Mesenchymal stem cell (in vitro differentiated cells and primary cell): ENCODE measurements around the gene FHOD1.

ENCODE experiments used
- DNase-seq: peaks from one replicate; pipeline ENCODE4 v3.0.0-alpha.2; 2013
- H2AFZ ChIP-seq: one replicate; pipeline ENCODE4 v1.6.1; 2013; ENCODE audit warnings: low read depth, mild to moderate bottlenecking, control low read depth, inconsistent platforms, low read length, moderate library complexity
- H2AK5ac ChIP-seq: 2 replicates; pipeline ENCODE4 v1.6.1; 2013; ENCODE audit warnings: low read length, moderate library complexity, mild to moderate bottlenecking, inconsistent platforms; ENCODE audit not compliant: severe bottlenecking
- H2BK120ac ChIP-seq: one replicate; pipeline ENCODE4 v1.6.1; 2013; ENCODE audit warnings: low read depth, mild to moderate bottlenecking, inconsistent platforms, low read length, moderate library complexity
- H2BK12ac ChIP-seq, 2 experiments: one replicate each; pipeline ENCODE4 v1.6.1; 2013; ENCODE audit warnings: inconsistent platforms in 2 of 2, low read length in 2 of 2, mild to moderate bottlenecking in 2 of 2, moderate library complexity in 2 of 2, control low read depth in 1 of 2
- H2BK15ac ChIP-seq: one replicate; pipeline ENCODE4 v1.6.1; 2013; ENCODE audit warnings: mild to moderate bottlenecking, low read depth, inconsistent platforms; ENCODE audit not compliant: poor library complexity, severe bottlenecking
- H2BK5ac ChIP-seq: 2 replicates; pipeline ENCODE4 v1.6.1; 2013; ENCODE audit warnings: low read depth, mild to moderate bottlenecking, low read length, control low read depth, inconsistent platforms; ENCODE audit not compliant: poor library complexity, severe bottlenecking
- H3K14ac ChIP-seq, 2 experiments: one replicate each; pipeline ENCODE4 v1.6.1; 2013; ENCODE audit warnings: inconsistent platforms in 2 of 2, low read length in 2 of 2, control low read depth in 1 of 2, mild to moderate bottlenecking in 1 of 2, moderate library complexity in 1 of 2
- H3K18ac ChIP-seq, 2 experiments: one replicate each; pipeline ENCODE4 v1.6.1; 2013; ENCODE audit warnings: inconsistent platforms in 2 of 2, low read length in 2 of 2, control low read depth in 1 of 2, low read depth in 1 of 2, mild to moderate bottlenecking in 1 of 2
- H3K23ac ChIP-seq, 2 experiments: one replicate each; pipeline ENCODE4 v1.6.1; 2013; ENCODE audit warnings: inconsistent platforms in 2 of 2, low read length in 2 of 2, mild to moderate bottlenecking in 2 of 2, moderate library complexity in 2 of 2, control low read depth in 1 of 2
- H3K27ac ChIP-seq: 2 replicates; pipeline ENCODE4 v1.5.1; 2013; ENCODE audit warnings: mild to moderate bottlenecking, moderate library complexity, low read length, control low read depth, inconsistent platforms; ENCODE audit not compliant: poor library complexity, severe bottlenecking
- H3K27me3 ChIP-seq, 2 experiments: 2 replicates each; pipeline versions ENCODE4 v1.6.1 to v1.7.0; 2013; ENCODE audit warnings: low read length in 2 of 2, mild to moderate bottlenecking in 2 of 2, moderate library complexity in 2 of 2, control low read depth in 1 of 2, inconsistent platforms in 1 of 2; ENCODE audit not compliant: control insufficient read depth in 1 of 2, insufficient read depth in 1 of 2
- H3K36me3 ChIP-seq, 2 experiments: 2 replicates each; pipeline versions ENCODE4 v1.6.1 to v1.7.0; 2013; ENCODE audit warnings: low read length in 2 of 2, control low read depth in 1 of 2, inconsistent platforms in 1 of 2, low read depth in 1 of 2, mild to moderate bottlenecking in 1 of 2; ENCODE audit not compliant: insufficient read depth in 2 of 2, control insufficient read depth in 1 of 2
- H3K4ac ChIP-seq, 2 experiments: one replicate each; pipeline ENCODE4 v1.6.1; 2013; ENCODE audit warnings: inconsistent platforms in 2 of 2, low read length in 2 of 2, mild to moderate bottlenecking in 2 of 2, moderate library complexity in 2 of 2, control low read depth in 1 of 2, low read depth in 1 of 2
- H3K4me1 ChIP-seq: 2 replicates; pipeline ENCODE4 v1.6.1; 2013; ENCODE audit warnings: low read depth, low read length, control low read depth; ENCODE audit not compliant: control insufficient read depth, insufficient read depth
- H3K4me2 ChIP-seq: 2 replicates; pipeline ENCODE4 v1.6.1; 2013; ENCODE audit warnings: low read length, mild to moderate bottlenecking, inconsistent platforms; ENCODE audit not compliant: poor library complexity, severe bottlenecking
- H3K4me3 ChIP-seq, 2 experiments: 2 replicates each; pipeline versions ENCODE4 v1.5.1 to v1.7.0; 2013; ENCODE audit warnings: low read length in 2 of 2, mild to moderate bottlenecking in 2 of 2, control low read depth in 1 of 2, low read depth in 1 of 2; ENCODE audit not compliant: insufficient read depth in 1 of 2
- H3K79me1 ChIP-seq: replicated peaks from 2 replicates; pipeline ENCODE4 v1.6.1; 2013; ENCODE audit warnings: mild to moderate bottlenecking, control low read depth, low read length, inconsistent platforms; ENCODE audit not compliant: poor library complexity, severe bottlenecking
- H3K9ac ChIP-seq: 2 replicates; pipeline ENCODE4 v1.7.0; 2013; ENCODE audit warnings: mild to moderate bottlenecking, low read length, moderate library complexity
- H3K9me3 ChIP-seq: 2 replicates; pipeline ENCODE4 v1.7.0; 2013; ENCODE audit warnings: mild to moderate bottlenecking, low read length; ENCODE audit not compliant: control insufficient read depth
- H4K8ac ChIP-seq: one replicate; pipeline ENCODE4 v1.6.1; 2013; ENCODE audit warnings: inconsistent platforms, mild to moderate bottlenecking, low read length, moderate library complexity
- H4K91ac ChIP-seq: one replicate; pipeline ENCODE4 v1.6.1; 2013; ENCODE audit warnings: mild to moderate bottlenecking, low read length, inconsistent platforms
- WGBS: methylation state at CpG from one replicate; pipeline ENCODE4 v1.1.7; 2013; ENCODE audit warnings: mixed read lengths; 5-methylcytosine and 5-hydroxymethylcytosine counted together

FHOD1 gene

GRCh38 chr16:67191411-67191994, 55.8 kb downstream of the FHOD1 start:
- Histone ChIP-seq H3K4me1 (peaks cover 31% of the 10 kb centered on the region), H2AFZ (no peak overlapping the region), H2BK5ac (no peak overlapping the region), H2BK15ac (no peak overlapping the region), H2BK120ac (no peak overlapping the region), H2AK5ac (no peak overlapping the region), H3K9ac (peak overlapping the region; percentile 98), H3K4me2 (peak overlapping the region; percentile 69), H3K27ac (no peak overlapping the region), H3K36me3 (peaks cover 33 to 34% of the 10 kb centered on the region in 2 experiments), H3K18ac (no peak overlapping the region), H3K23ac (no peak overlapping the region), H3K79me1 (peaks cover 22% of the 10 kb centered on the region), H2BK12ac (no peak overlapping the region), H3K4me3 (peak overlapping the region in 1 of 2 experiments; percentile 99), H3K4ac (no peak overlapping the region), H3K27me3 (no peaks in the 10 kb centered on the region), H3K9me3 (no peaks in the 10 kb centered on the region), H4K91ac (no peak overlapping the region), H3K14ac (no peak overlapping the region), H4K8ac (peak overlapping the region; percentile 25)
- DNase-seq: no peak
- 44% methylated on average over 9 of the region's 9 CpGs for WGBS

GRCh38 chr16:67190448-67191399, 56.6 kb downstream of the FHOD1 start:
- Histone ChIP-seq H3K4me1 (peaks cover 36% of the 10 kb centered on the region), H3K4me3 (no peak overlapping the region), H2BK120ac (no peak overlapping the region), H2AK5ac (no peak overlapping the region), H3K9ac (no peak overlapping the region), H3K23ac (no peak overlapping the region), H3K14ac (no peak overlapping the region), H3K9me3 (no peaks in the 10 kb centered on the region), H2BK5ac (no peak overlapping the region), H2BK12ac (no peak overlapping the region), H3K79me1 (peaks cover 16% of the 10 kb centered on the region), H3K27me3 (no peaks in the 10 kb centered on the region), H2BK15ac (no peak overlapping the region), H3K18ac (no peak overlapping the region), H3K4me2 (no peak overlapping the region), H2AFZ (no peak overlapping the region), H4K91ac (peak overlapping the region; percentile 20), H4K8ac (no peak overlapping the region), H3K4ac (no peak overlapping the region), H3K27ac (no peak overlapping the region), H3K36me3 (peaks cover 26% of the 10 kb centered on the region in 2 experiments)
- WGBS: 79% methylated on average over 8 of the region's 13 CpGs
- peak; percentile 71 for DNase-seq

- no peak within 1 kb of the TSS for H2BK12ac ChIP-seq
- H3K14ac ChIP-seq: no peak within 1 kb of the TSS
- no peaks in the 10 kb centered on the region for H3K27me3 ChIP-seq
- H2BK120ac ChIP-seq: no peak within 1 kb of the TSS
- DNase-seq: no peak
- no peak within 1 kb of the TSS for H2AK5ac ChIP-seq
- 51% methylated on average over 5 of the region's 6 CpGs for WGBS
- H3K18ac ChIP-seq: no peak within 1 kb of the TSS
- peak within 1 kb of the TSS; percentile 20 for H4K91ac ChIP-seq
- no peak within 1 kb of the TSS for H2AFZ ChIP-seq
- peak within 1 kb of the TSS in 1 of 2 experiments; percentile 12 for H3K4me3 ChIP-seq
- no peak within 1 kb of the TSS for H3K27ac ChIP-seq
- no peaks in the 10 kb centered on the region for H3K9me3 ChIP-seq
- H3K4ac ChIP-seq: no peak within 1 kb of the TSS
- no peak within 1 kb of the TSS for H4K8ac ChIP-seq
- H3K4me1 ChIP-seq: peaks cover 39% of the 10 kb centered on the region
- H3K23ac ChIP-seq: no peak within 1 kb of the TSS
- no peak within 1 kb of the TSS for H2BK5ac ChIP-seq
- H2BK15ac ChIP-seq: no peak within 1 kb of the TSS
- H3K79me1 ChIP-seq: peaks cover 12% of the 10 kb centered on the region
- peaks cover 19% of the 10 kb centered on the region in 2 experiments for H3K36me3 ChIP-seq
- H3K9ac ChIP-seq: no peak within 1 kb of the TSS
- no peak within 1 kb of the TSS for H3K4me2 ChIP-seq
Measured at GRCh38 chr16:67190041-67190440, 57.2 kb downstream of the FHOD1 start, which contains the start of gene EXOC3L1. Gene EXOC3L1, minus strand, starts transcription at chr16:67190136. Its CDS starts 460 bp downstream, at chr16:67189676.

- H3K9me3 ChIP-seq: no peaks in the 10 kb centered on the region
- no peak overlapping the region for H4K91ac ChIP-seq
- peaks cover 6% of the 10 kb centered on the region in 2 experiments for H3K36me3 ChIP-seq
- H2BK5ac ChIP-seq: no peak overlapping the region
- H2BK12ac ChIP-seq: no peak overlapping the region
- 96% methylated on average over 14 of the region's 15 CpGs for WGBS
- H3K18ac ChIP-seq: no peak overlapping the region
- H3K4me3 ChIP-seq: peak overlapping the region in 1 of 2 experiments; percentile 12
- H2BK15ac ChIP-seq: no peak overlapping the region
- H3K9ac ChIP-seq: no peak overlapping the region
- H3K4me1 ChIP-seq: peaks cover 44% of the 10 kb centered on the region
- no peak overlapping the region for H4K8ac ChIP-seq
- H3K79me1 ChIP-seq: peaks cover 3% of the 10 kb centered on the region
- H3K27me3 ChIP-seq: no peaks in the 10 kb centered on the region
- H3K27ac ChIP-seq: no peak overlapping the region
- no peak overlapping the region for H3K23ac ChIP-seq
- DNase-seq: no peak
- no peak overlapping the region for H3K14ac ChIP-seq
- no peak overlapping the region for H3K4me2 ChIP-seq
- no peak overlapping the region for H2AFZ ChIP-seq
- H3K4ac ChIP-seq: no peak overlapping the region
- no peak overlapping the region for H2BK120ac ChIP-seq
- H2AK5ac ChIP-seq: no peak overlapping the region
Measured at GRCh38 chr16:67188798-67189197, 58.5 kb downstream of the FHOD1 start.
